Fibroblast of villous mesenchyme (primary cell): ENCODE results near the gene ARHGEF9. TPM values are rescaled to one million over a fixed set of nuclear protein-coding genes. Genes with fewer than 3 reads are reported as not detected.

Source experiments
- DNase-seq: peaks from one replicate; pipeline ENCODE4 v3.0.0-alpha.2; 2010; ENCODE audit warnings: low read depth
- H3K4me3 ChIP-seq: 2 replicates; pipeline ENCODE4 v1.5.1; 2011; ENCODE audit warnings: low read depth, mild to moderate bottlenecking, low read length
- CTCF ChIP-seq: IDR thresholded peaks from 2 replicates; pipeline ENCODE4 v1.5.1; 2012; ENCODE audit warnings: low read depth, mild to moderate bottlenecking, low read length; ENCODE audit not compliant: insufficient read depth
- total RNA-seq: library from RNA; depleted of rRNA; stranded (reverse); fragments of >200 nt; gene quantifications from 2 replicates; pipeline ENCODE4 v1.2.3, GENCODE V29; 2012

ARHGEF9 gene
- total RNA-seq, 1 donor: 10.8 TPM

GRCh38 chrX:63746715-63747114 is 38.3 kb downstream of the ARHGEF9 start:
- TF ChIP-seq CTCF: no peak
- no peak for DNase-seq
- no peak overlapping the region for H3K4me3 ChIP-seq

- no peak for DNase-seq
- no peak overlapping the region for H3K4me3 ChIP-seq
- no peak for TF ChIP-seq CTCF
Measured at GRCh38 chrX:63746278-63746677, 38.7 kb downstream of the ARHGEF9 start.

- DNase-seq: no peak
- TF ChIP-seq CTCF: no peak
- H3K4me3 ChIP-seq: no peak overlapping the region
Measured at GRCh38 chrX:63744850-63745394, 40.1 kb downstream of the ARHGEF9 start.

GRCh38 chrX:63743596-63743995 is 41.4 kb downstream of the ARHGEF9 start:
- no peak for TF ChIP-seq CTCF
- H3K4me3 ChIP-seq: no peak overlapping the region
- no peak for DNase-seq

- no peak for DNase-seq
- TF ChIP-seq CTCF: no peak
Measured at GRCh38 chrX:63740382-63740781, 44.6 kb downstream of the ARHGEF9 start.

GRCh38 chrX:63739885-63740284 is 45.1 kb downstream of the ARHGEF9 start:
- TF ChIP-seq CTCF: no peak
- no peak for DNase-seq
- H3K4me3 ChIP-seq: no peak overlapping the region

More at GRCh38 chrX:63740382-63740781, 44.6 kb downstream of the ARHGEF9 start:
- no peak overlapping the region for H3K4me3 ChIP-seq

- no peak for DNase-seq
- H3K4me3 ChIP-seq: no peak overlapping the region
- TF ChIP-seq CTCF: no peak
Measured at GRCh38 chrX:63738696-63739095, 46.3 kb downstream of the ARHGEF9 start.
